OCI-LY3 (cell line): ENCODE results near the gene ARHGDIB.

ENCODE experiments used
- H2AFZ ChIP-seq: fragments of 200-600, 300-600 bp; shearing (Covaris generic); 2 replicates; pipeline ENCODE4 v1.6.0; 2014; ENCODE audit warnings: antibody characterized with exemption, low read depth, low read length
- H3K27ac ChIP-seq: fragments of 200-600, 300-600 bp; sonication (generic); 2 replicates; pipeline ENCODE4 v1.5.1; 2014; ENCODE audit warnings: mild to moderate bottlenecking, low read length, moderate library complexity, mixed read lengths
- H3K27me3 ChIP-seq: fragments of 200-600, 300-600 bp; sonication (generic); 2 replicates; pipeline ENCODE4 v1.6.1; 2014; ENCODE audit warnings: low read depth, low read length, mixed read lengths
- H3K36me3 ChIP-seq: fragments of 200-600, 300-600 bp; sonication (generic); replicated peaks from 2 replicates; pipeline ENCODE3; 2014; ENCODE audit warnings: low read depth, low read length, mixed read lengths
- H3K4me1 ChIP-seq: fragments of 300-600, 200-600 bp; sonication (generic); 2 replicates; pipeline ENCODE4 v1.6.1; 2014; ENCODE audit warnings: low read length, mixed read lengths
- H3K4me2 ChIP-seq: fragments of 200-600, 300-600 bp; sonication (generic); 2 replicates; pipeline ENCODE4 v1.6.1; 2014; ENCODE audit warnings: low read length, mixed read lengths
- H3K4me3 ChIP-seq: fragments of 300-600, 200-600 bp; sonication (generic); 2 replicates; pipeline ENCODE4 v1.5.1; 2014; ENCODE audit warnings: antibody characterized with exemption, mild to moderate bottlenecking, low read length, moderate library complexity
- H3K79me2 ChIP-seq: fragments of 300-600, 200-600 bp; shearing (Covaris generic); 2 replicates; pipeline ENCODE4 v1.6.1; 2014; ENCODE audit warnings: mild to moderate bottlenecking, low read length, mixed read lengths
- H3K9ac ChIP-seq: fragments of 300-600, 200-600 bp; shearing (Covaris generic); 2 replicates; pipeline ENCODE4 v1.6.0; 2014; ENCODE audit warnings: mild to moderate bottlenecking, low read length, moderate library complexity
- H3K9me3 ChIP-seq: fragments of 200-600, 300-600 bp; shearing (Covaris generic); 2 replicates; pipeline ENCODE4 v1.6.1; 2014; ENCODE audit warnings: low read length, mixed read lengths; ENCODE audit not compliant: insufficient read depth
- H4K20me1 ChIP-seq: fragments of 200-600, 300-600 bp; sonication (generic); 2 replicates; pipeline ENCODE4 v1.6.1; 2016; ENCODE audit warnings: low read length, mixed read lengths; ENCODE audit not compliant: insufficient read depth
- EZH2phosphoT487 ChIP-seq: fragments of 200-600 bp; shearing (Covaris generic); IDR thresholded peaks from 2 replicates; pipeline ENCODE4 v1.6.1; 2018; ENCODE audit warnings: antibody characterized with exemption, mixed run types, low read depth
- TF ChIP-seq, protein P1 (sequence below): fragments of 200-600, 300-600 bp; sonication (generic); IDR thresholded peaks from 2 replicates; pipeline ENCODE4 v1.5.1; 2014; ENCODE audit warnings: antibody characterized with exemption, low read length, low read depth

ARHGDIB gene

GRCh38 chr12:14950421-14950820 lies 11.0 kb downstream of the ARHGDIB start:
- peaks cover 75% of the 10 kb centered on the region for H3K36me3 ChIP-seq
- no peak overlapping the region for H2AFZ ChIP-seq
- H3K4me1 ChIP-seq, result peaks cover 77% of the 10 kb centered on the region
- H3K9me3 ChIP-seq, result no peaks in the 10 kb centered on the region
- H3K79me2 ChIP-seq, result peaks cover 73% of the 10 kb centered on the region
- TF ChIP-seq, protein P1, sequence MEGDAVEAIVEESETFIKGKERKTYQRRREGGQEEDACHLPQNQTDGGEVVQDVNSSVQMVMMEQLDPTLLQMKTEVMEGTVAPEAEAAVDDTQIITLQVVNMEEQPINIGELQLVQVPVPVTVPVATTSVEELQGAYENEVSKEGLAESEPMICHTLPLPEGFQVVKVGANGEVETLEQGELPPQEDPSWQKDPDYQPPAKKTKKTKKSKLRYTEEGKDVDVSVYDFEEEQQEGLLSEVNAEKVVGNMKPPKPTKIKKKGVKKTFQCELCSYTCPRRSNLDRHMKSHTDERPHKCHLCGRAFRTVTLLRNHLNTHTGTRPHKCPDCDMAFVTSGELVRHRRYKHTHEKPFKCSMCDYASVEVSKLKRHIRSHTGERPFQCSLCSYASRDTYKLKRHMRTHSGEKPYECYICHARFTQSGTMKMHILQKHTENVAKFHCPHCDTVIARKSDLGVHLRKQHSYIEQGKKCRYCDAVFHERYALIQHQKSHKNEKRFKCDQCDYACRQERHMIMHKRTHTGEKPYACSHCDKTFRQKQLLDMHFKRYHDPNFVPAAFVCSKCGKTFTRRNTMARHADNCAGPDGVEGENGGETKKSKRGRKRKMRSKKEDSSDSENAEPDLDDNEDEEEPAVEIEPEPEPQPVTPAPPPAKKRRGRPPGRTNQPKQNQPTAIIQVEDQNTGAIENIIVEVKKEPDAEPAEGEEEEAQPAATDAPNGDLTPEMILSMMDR, result no peak
- TF ChIP-seq EZH2phosphoT487, result no peak
- H3K27ac ChIP-seq, result peak overlapping the region; percentile 97
- no peak overlapping the region for H3K9ac ChIP-seq
- no peak overlapping the region for H3K4me2 ChIP-seq
- peaks cover 14% of the 10 kb centered on the region; the same call in 1 of the 2 replicates for H4K20me1 ChIP-seq
- no peaks in the 10 kb centered on the region for H3K27me3 ChIP-seq
- H3K4me3 ChIP-seq, result no peak overlapping the region

DNA sequence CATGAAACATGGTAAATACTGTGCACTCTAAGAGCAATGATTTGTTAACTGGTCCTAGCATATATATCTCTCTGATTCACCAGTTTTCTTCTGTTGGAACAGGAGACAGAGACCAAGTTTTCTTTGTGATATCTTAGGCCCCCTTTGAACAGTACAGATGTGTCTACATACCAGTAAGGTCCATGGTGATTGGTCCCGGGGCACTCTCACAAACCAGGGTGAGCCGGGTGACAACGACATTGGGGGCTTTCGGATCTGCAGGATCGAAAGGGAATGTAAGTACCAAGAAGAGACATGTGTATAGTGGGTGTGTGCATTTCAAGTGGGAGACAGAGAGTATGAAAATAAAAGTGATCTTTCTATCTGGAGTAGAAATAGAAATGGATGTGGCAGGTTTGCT lies 11.8 kb downstream of the ARHGDIB start:
- H3K27ac ChIP-seq, result peak overlapping the region; percentile 97
- TF ChIP-seq EZH2phosphoT487, result no peak
- TF ChIP-seq, protein P1, result no peak
- peaks cover 65% of the 10 kb centered on the region for H3K79me2 ChIP-seq
- peaks cover 82% of the 10 kb centered on the region for H3K36me3 ChIP-seq
- peak overlapping the region; percentile 90 for H3K9ac ChIP-seq
- no peak overlapping the region for H2AFZ ChIP-seq
- H3K4me1 ChIP-seq, result peaks cover 69% of the 10 kb centered on the region
- H3K9me3 ChIP-seq, result no peaks in the 10 kb centered on the region
- no peak overlapping the region for H3K4me3 ChIP-seq
- no peaks in the 10 kb centered on the region for H3K27me3 ChIP-seq
- peak overlapping the region; percentile 84 for H3K4me2 ChIP-seq
- H4K20me1 ChIP-seq, result peaks cover 14% of the 10 kb centered on the region; the same call in 1 of the 2 replicates

DNA sequence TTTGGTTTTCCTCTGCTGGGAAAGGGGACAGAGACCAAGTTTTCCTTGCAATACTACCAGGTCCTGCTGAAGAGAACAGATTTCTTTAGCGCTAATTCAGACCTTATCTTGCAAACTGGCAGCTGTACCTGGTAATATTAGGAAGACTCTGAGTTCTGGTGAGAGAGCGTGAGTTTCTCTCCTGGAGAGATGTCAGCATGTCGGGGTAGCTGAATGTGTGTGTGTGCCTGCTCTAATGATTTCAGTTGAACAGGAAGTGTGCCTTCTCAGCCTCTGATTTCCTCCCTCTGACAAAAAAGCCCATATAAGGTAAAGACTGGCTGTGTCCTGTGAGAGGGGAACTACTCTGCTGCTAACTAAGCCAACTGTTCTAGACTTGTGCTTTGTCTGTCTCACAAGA lies 12.7 kb downstream of the ARHGDIB start:
- peaks cover 14% of the 10 kb centered on the region; the same call in 1 of the 2 replicates for H4K20me1 ChIP-seq
- H3K36me3 ChIP-seq, result peaks cover 82% of the 10 kb centered on the region
- H2AFZ ChIP-seq, result no peak overlapping the region
- peak overlapping the region; percentile 60 for H3K4me3 ChIP-seq
- TF ChIP-seq, protein P1, result no peak
- peak overlapping the region; percentile 97 for H3K27ac ChIP-seq
- H3K9ac ChIP-seq, result peak overlapping the region; percentile 90
- peaks cover 60% of the 10 kb centered on the region for H3K4me1 ChIP-seq
- peaks cover 55% of the 10 kb centered on the region for H3K79me2 ChIP-seq
- no peaks in the 10 kb centered on the region for H3K27me3 ChIP-seq
- peak overlapping the region; percentile 84 for H3K4me2 ChIP-seq
- H3K9me3 ChIP-seq, result no peaks in the 10 kb centered on the region

DNA sequence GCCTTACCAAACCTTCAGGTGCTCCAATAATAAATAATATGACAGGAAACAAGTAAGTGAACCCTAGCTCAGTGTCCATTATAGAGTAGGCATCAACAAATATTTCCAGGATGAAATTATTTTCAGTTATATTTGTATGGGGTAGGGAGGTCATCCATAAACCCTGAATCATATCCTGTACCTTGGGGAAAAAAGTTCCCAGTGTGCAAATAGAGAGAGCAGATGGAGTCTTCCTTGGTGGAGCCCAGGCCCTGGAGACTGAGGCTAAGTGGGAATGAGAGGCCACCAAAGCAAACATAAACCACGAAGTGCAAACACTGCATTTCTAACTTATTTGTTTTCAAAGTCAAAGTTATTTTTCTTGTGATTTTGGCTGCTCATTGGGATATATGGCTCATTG lies 14.5 kb downstream of the ARHGDIB start:
- H3K4me2 ChIP-seq, result no peak overlapping the region
- H3K36me3 ChIP-seq, result peaks cover 83% of the 10 kb centered on the region
- TF ChIP-seq, protein P1, result no peak
- no peak for TF ChIP-seq EZH2phosphoT487
- H3K4me1 ChIP-seq, result peaks cover 41% of the 10 kb centered on the region
- no peaks in the 10 kb centered on the region for H3K9me3 ChIP-seq
- peaks cover 37% of the 10 kb centered on the region for H3K79me2 ChIP-seq
- peaks cover 2% of the 10 kb centered on the region; the same call in 1 of the 2 replicates for H4K20me1 ChIP-seq
- no peaks in the 10 kb centered on the region for H3K27me3 ChIP-seq
- H2AFZ ChIP-seq, result no peak overlapping the region
- H3K27ac ChIP-seq, result no peak overlapping the region
- H3K4me3 ChIP-seq, result no peak overlapping the region
- no peak overlapping the region for H3K9ac ChIP-seq
